SH-SY5Y (cell line): ENCODE results near the gene AS3MT.

ENCODE experiments used
- GATA2 ChIP-seq: IDR thresholded peaks from 2 replicates; pipeline ENCODE4 v1.6.1; 2011; ENCODE audit warnings: mild to moderate bottlenecking, low read depth, low read length
- GATA3 ChIP-seq: IDR thresholded peaks from 2 replicates; pipeline ENCODE4 v1.6.1; 2011; ENCODE audit warnings: low read depth, mild to moderate bottlenecking, low read length, moderate library complexity

DNA sequence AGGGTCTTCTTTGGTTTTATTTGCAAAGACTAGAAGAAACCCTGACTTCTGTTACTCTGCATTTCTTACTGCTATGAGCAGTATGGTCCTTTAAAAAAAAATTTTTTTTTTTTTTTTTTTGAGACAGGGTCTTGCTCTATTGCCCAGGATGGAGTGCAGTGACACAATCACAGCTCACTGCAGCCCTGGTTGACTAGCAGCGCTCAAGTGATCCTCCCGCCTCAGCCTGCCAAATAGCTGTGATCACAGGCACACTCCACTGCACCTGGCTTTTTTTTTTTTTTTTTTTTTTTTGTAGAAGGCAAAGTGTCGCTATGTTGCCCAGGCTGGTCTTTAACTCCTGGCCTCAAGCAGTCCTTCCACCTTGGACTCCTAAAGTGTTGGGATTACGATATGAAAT, 66.2 kb downstream of the AS3MT start:
- no peak for TF ChIP-seq GATA3
- no peak for TF ChIP-seq GATA2
